Activated CD4-positive, alpha-beta T cell treated with anti-CD3 and anti-CD28 coated beads, Interleukin-2, amount 50 U/mL, for 24 hours (primary cell): ENCODE measurements around the gene STRADA.

Experiments
- DNase-seq, 2 donors: peaks; one replicate each; pipeline ENCODE4 v3.0.0-alpha.2; 2020; ENCODE audit warnings: low read depth in 1 of 2, low spot score in 1 of 2

Gene STRADA, protein sequence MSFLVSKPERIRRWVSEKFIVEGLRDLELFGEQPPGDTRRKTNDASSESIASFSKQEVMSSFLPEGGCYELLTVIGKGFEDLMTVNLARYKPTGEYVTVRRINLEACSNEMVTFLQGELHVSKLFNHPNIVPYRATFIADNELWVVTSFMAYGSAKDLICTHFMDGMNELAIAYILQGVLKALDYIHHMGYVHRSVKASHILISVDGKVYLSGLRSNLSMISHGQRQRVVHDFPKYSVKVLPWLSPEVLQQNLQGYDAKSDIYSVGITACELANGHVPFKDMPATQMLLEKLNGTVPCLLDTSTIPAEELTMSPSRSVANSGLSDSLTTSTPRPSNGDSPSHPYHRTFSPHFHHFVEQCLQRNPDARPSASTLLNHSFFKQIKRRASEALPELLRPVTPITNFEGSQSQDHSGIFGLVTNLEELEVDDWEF

DNA sequence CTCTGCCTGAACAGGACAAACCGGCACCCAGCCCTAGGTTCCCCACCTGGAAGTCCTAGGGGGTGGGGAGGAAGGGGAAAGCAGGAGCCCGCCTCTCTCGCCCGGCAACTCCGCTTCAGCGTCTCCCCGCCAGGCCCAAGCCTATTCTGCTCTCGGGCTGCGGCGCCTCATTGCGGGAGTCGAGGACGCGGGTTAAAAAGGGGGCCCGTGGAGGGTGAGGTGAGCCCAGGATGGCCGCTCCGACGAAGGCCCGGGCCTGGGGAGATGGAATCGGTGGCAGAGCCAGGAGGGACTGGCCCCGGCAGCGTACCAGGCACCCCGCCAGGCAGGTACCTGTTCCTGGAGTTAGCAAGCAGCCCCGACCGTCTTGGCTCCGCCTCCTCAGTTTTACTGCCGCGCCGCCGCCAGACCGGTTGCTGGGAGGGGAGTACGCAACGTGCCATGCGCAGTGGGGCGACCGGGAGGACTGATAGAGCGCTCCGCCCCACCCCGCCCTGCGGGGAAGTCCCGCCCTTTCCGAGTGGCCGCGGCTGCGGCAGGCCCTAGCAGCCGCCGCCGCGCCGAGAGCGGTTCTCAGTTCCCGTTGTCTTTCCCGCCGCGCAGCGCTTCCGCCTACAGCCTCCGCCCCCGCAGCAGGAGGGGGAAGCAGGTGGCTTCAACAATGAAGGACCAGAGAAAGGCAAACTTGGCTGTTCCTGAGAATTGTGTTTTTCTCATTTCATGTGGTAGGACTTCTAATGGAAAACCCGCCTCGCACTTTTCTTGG, at the start of gene STRADA:
Gene STRADA (minus strand): TSS at position 392 of the 766 bp plus-strand sequence. CDS start 13,430 bp downstream, outside the sequence.
- DNase-seq, result peak; percentile 95 to 98

DNA sequence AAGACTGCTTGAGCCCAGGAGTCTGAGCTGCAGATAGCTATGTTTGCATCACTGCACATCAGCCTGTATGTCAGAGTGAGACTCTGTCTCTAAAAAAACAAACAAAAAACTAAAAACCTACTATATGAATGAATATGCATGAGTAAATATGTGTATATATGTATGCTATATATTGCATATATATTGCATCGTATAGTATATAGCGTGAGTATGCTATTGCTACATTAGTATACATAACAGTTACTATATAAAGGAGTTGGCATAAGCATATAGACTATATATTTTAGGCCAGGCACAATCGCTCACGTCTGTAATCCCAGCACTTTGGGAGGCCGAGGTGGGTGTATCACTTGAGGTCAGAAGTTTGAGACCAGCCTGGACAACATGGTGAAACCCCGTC, 48.5 kb upstream of the STRADA start:
- no peak for DNase-seq

DNA sequence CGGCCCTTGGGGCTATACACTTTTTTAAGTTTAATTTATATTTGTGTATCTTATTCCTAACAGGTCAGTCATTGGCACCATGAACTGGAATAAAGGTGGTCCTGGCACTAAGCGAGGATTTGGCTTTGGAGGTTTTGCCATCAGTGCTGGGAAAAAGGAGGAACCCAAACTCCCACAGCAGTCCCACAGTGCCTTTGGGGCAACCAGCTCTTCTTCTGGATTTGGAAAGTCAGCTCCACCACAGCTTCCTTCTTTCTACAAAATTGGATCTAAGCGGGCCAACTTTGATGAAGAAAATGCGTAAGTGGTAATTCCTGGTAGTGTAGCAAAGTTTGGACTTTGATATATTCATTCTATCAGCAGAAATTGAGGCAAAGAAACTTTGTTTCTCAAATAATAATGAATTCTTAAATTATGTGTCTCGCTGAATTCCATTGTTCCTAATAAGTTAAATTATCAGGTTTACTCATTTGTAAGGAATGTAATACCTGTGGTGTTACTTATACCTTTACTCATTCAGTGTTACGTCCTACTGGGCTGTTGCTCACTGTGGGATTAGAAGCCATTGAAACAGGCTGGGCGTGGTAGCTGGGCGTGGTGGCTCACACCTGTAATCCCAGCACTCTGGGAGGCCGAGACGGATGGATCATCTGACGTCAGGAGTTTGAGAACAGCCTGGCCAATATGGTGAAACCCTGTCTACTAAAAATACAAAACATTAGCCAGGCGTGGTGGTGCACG, 45.5 kb upstream of the STRADA start:
- no peak for DNase-seq

DNA sequence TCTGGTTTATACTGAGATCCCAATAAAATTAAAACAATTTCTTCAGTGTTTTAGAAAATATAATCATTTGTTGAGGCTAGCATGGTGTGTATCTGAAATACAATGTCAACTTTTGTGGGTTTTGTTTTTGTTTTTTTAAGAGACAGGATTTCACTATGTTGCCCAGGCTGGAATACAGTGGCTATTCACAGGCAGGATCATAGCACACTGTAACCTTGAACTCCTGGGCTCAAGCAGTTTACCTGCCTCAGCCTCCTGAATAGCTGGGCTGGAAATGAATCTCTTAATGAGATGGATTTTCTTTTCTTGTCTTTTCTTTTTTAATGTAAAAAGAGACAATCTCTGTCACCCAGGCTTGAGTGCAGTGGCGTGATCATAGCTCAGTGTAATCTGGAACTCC, 44.5 kb upstream of the STRADA start:
- DNase-seq, result no peak

DNA sequence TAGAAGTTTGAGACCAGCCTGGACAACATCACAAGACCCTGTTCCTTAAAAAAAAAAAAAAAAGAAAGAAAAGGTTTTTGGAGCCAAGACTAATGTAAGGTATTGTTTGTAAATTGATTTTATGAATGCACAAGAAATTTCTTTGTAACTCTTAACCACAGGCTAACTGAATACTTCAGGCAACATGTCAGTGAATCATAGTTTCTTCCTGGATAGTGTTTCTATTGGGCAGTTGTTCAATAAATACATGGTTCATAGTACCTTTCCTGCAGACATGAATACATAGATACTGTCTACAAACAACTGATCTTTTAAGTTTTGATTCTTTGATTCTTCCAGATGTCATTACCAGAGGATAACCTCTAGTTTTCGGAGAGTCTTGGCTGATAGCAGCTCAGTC, 44.0 kb upstream of the STRADA start:
- no peak for DNase-seq

DNA sequence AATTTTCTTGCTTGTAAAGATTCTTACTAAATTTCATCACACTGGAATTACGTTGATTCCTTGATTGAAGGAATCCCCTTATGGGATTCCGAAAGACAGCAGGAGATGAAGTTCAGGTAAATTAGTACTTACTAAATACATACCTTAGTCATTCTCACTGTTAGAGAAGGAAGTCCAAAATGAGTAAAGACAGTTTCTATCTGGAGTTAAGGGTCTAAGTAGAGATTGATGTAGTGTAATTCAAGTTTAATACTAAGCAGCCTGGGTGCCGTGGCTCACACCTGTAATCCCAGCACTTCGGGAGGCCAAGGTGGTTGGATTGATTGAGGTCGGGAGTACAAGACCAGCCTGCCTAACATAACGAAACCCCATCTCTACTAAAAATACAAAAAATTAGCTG, 41.9 kb upstream of the STRADA start:
- DNase-seq, result no peak

DNA sequence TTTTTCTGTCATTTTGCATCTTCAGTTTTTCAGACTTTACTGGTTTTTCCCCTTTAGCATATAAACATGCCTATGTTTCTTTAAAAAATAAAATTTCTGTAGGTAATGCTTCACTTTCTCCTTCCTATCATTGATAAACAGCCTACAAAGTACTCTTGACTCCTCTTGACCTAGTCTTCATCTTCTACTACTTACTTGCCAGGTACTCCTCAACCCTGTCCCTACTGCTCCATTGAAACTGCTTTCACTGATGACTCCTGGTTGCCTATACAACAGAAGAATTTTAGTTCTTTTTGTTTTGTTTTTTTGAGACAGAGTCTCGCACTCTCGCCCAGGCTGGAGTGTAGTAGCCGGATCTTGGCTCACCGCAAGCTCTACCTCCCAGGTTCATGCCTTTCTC, 39.3 kb upstream of the STRADA start:
- DNase-seq, result no peak

DNA sequence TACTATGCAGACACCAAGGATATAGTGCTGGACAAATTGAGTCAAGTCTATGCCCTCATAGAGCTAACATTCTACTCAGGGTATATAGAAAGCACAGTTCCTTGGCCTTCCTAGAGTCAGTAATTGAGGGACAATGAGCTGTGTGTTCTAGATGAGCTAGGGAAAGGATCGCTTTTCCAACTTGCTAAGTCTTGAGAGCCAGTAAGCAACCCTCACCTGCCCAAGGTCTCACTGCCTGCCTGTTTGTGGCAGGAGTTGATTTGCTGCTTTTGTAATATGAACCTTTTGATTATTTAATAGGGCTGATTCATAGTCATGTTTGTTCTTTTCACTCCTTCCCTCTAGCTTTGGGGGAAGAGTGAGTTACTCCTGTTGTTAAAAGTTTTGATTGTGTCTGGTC, 38.9 kb upstream of the STRADA start:
- no peak for DNase-seq

DNA sequence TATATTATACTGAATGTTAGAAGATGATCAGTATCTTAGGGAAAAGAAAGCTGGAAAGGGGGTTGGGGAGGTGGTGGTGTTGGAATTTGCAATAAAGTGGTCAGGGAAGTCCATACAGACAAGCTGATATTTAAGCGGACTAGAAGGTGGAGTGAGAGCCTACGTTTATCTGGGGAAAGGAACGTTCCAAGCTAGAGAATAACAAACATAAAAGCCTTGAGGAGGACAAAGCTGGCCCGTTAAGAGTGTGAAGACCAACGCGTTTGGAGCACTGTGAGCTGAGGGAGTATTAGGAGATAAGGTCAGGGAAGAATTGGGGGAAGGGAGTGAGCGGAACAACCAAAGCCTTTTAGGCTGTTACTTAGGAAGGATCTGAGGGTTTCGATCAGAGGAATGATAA, 33.8 kb upstream of the STRADA start:
- DNase-seq, result no peak

DNA sequence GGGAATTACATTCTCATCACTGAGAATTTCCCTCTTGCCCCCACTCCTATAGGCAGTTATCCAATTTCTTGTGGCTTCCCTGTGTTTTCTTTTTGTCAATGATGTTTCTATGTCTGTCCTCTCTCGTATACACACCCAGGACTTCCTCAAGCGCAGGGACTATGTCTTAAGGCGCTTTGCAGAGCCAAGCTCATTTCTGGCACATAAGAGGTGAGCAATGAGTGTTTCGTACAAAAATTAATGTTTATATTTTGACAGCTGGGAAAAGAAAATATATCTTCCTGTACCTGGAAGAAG, 33.3 kb upstream of the STRADA start:
- DNase-seq, result no peak

DNA sequence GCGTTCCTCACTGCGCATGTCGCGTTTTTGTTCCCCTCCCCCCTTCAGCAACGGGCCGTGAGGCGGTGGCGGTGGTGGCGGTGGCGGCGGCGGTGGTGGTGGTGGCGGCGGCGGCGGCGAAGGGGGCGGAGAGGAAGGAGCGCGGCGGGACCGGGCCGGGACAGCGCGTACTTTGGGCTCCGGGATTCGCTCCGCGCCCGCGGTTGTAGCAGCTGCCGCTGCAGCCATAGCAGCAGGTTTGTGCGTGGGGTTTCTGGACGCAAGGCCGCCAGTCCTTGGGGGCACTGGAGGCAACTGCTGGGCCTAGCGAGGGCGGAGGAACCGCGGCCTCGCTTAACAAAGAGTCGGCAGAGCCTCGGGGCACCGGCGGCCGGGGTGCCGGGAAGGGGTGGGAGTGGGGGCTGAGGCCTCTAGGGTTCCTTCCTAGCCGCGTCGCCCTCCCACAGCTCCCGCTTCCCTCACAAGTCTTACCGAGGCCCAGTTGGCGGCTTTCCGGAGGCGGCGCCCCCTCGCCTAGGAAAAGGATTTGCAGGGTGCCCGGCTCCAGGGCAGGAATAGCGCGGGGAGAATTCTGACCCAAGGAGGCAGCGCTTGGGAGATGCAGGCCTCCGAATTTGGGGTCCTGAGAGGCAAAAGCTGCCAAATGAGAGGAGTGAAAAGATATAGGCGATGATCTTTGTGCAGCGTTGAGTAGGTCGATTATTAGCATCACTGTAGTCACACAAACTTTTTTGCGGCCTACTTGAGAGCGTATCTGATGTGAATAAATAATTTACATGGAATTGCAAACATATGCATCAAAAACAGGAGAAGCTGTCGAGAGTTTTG, 32.8 kb upstream of the STRADA start, which contains the start of gene DDX42:
Gene DDX42 (plus strand): TSS at position 30 of the 828 bp plus-strand sequence. CDS start 12,880 bp downstream, outside the sequence.
- DNase-seq, result peak; percentile 19 to 90

DNA sequence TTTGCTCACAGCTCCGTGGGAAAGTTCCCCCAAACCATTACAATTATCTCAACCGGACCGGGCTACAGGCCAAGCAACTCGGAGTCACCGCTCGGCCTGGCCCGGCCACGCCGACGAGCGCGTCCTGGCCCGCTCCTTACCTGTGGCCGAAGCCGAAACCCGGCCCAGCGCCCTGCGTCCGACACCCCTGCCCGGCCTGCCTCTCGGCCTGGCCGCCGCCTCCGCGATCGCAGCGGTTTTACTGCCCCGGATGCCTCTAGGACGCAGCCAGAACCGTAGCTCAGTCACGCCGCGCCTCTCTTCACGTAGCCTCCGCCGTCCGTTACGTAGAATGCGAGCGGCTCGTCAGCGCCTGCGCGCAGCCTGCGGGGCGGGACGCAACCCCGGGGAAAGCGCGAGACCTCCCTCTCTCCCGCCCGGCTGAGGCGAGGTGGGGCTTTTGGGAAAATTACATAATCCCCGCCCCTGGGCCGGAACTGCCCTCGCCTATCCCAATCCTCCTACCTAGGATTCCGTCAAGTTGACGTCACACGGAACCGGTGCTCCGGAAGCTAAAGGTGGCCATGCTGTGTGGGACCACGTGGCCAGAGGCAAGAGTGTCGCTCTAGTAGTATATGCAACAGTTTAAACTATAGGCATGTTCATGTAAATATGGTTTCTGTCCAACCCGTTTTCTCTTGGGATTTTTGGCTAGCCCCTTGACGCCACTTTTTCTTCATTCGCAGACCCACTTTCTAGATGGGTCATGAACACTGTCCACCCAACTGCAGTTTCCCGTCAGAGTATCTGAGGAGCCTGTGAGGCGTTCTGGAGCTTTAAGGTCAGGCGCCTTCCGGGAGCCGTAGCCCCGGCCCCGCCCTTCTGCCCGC, 31.9 kb upstream of the STRADA start, which contains the start of gene CCDC47:
Gene CCDC47 (minus strand): TSS at position 326 of the 869 bp plus-strand sequence. CDS start 7,422 bp downstream, outside the sequence.
- peak; percentile 97 to 98 for DNase-seq

DNA sequence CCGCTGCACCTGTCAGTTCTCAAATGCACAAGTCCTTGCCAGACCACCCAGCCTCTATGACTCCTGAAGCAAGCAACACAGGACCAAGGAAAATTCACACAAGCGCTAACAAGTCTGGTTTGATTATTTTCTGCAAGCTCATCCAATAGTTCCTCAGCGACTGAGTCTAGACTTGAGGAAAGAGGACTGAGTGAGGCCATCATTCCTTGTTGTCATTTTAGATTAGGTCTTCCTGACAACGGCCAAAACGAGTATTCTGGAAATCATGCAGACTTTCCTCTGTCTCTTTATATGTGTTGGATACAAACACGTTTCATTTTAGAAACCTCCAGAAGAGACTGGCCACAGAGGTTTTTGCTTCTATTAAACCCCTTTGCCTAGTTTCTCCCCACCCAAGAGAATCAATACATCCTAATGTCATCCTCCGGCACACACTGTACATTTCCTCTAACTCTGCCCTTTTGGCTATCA, 31.2 kb upstream of the STRADA start:
- no peak for DNase-seq

DNA sequence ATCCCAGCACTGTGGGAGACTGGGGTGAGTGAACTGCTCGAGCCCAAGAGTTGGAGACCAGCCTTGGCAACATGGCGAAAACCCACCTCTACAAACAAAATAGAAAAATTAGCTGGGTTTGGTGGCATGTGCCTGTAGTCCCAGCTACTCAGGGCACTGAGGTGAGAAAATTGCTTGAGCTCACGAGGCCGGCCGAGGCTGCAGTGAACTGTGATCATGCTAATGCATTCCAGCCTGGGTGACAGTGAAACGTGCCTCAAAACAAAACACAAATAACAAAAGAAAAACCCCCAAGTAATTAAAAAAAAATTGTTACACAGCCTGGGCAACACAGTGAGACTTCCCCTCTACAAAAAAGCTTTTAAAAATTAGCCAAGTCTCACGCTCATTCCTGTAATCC, 26.8 kb upstream of the STRADA start:
- DNase-seq, result no peak

DNA sequence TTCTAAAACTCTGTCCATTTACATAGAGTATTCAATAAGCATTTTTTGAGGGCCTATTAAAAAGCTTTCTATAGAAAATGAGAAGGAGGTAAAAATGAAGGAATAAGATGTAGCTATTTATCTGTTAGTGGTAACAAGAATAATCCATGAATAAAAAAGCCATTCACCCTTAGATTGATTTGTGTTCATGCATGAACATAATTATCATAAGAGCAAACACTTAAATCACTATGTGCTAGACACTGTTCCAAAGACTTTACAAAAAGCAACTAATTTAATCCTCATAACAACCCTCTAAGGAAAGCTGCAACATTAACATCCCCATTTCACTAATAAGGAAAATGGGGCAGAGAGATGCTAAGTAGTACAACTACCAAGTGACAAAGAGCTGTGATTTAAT, 25.2 kb upstream of the STRADA start:
- no peak for DNase-seq

DNA sequence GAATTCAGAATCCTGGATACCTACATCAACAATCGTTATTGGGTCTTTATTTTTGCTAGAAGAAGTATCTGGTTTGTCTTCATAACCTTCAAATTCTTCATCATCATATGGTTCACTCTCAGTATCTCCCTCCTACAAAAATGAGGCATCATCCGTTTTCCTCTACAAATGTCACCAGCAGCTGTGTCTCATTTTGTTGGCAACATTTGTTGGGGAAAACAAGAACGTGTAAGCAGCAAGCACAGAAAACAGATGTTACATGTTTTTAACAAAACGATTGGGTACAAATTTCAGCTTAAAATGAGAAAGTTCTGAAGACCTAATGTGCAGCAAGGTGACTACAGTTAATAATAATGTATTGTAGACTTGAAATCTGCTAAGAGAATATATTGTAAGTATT, 23.1 kb upstream of the STRADA start:
- no peak for DNase-seq

DNA sequence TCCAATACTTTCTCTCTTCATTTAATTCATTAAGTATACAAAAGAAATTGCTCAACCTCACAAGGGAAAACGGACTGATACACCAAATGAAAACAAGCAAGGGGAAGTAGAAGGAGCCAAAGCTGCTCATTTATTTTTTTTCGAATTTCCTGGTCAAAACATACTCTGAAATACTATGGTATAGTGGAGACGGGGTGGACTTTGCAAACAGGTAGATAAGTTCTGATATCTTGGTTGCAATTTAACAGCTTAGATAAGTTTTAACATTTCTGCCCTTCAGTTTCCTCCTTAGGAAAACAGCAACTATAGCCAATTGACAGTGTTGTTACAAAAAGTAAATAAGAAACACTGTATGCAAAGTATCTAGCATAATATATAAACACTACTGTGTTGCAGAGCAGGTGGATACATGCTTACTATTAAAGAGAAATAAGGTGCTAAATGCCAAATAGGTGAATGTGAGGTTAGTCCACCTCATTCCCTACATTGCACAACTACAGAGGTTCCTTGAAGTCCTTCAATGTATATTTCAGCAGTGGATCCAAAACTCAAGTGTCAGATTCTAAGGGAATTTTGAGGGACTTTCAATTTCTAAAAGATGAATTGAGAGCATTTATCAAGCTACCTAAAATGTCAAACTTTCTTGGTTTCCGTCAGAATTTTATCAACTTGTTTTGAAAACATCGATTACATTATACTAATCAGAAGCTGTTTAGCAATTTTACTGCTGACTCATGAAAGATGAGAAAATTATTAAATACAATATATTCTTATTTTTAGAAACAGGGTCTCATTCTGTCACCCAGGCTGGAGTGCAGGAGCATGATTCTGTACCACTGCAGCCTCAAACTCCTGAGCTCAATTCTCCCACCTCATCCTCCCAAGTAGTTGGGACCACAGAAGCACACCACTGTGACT, 20.8 kb upstream of the STRADA start:
- DNase-seq, result no peak

DNA sequence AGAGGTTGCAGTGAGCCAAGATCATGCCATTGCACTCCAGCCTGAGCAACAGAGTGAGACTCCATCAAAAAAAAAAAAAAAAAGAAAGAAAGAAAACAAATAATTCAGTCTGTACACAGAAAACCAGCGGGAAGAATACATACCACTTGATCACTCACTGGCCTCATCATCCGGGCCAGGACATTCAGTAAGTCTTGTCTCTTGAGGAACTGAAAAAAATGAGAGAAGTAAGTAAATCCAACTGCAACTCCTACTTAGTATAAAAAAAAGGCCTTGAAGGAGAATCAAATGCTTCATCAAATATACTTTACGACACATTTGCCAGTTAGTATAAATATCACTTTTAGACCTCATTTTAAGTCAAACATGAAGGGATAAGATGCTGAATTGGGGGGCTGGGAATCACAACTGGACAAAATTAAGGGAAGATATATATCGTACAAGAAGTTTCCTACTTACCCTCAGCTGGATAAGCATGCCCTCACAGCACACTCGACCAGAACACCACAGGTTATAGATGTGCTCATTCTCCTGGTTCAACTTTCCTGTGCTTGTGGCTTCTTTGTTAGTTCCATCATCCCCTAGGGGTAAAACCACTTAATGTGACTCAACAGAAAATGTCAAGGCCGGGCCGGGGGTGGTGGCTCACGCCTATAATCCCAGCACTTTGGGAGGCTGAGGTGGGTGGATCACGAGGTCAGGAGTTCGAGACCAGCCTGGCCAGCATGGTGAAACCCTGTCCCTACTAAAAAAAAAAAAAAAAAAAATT, 19.4 kb upstream of the STRADA start:
- DNase-seq, result no peak
